Measurements from ENCODE around the gene NKG7. TPM values are rescaled to one million over a fixed set of nuclear protein-coding genes. Genes with fewer than 3 reads are reported as not detected.

The NKG7 gene
- total and polyA plus RNA-seq, 4 donors, result 2.0 to 13.6 (median 5.7) TPM

- TF ChIP-seq, protein P1, sequence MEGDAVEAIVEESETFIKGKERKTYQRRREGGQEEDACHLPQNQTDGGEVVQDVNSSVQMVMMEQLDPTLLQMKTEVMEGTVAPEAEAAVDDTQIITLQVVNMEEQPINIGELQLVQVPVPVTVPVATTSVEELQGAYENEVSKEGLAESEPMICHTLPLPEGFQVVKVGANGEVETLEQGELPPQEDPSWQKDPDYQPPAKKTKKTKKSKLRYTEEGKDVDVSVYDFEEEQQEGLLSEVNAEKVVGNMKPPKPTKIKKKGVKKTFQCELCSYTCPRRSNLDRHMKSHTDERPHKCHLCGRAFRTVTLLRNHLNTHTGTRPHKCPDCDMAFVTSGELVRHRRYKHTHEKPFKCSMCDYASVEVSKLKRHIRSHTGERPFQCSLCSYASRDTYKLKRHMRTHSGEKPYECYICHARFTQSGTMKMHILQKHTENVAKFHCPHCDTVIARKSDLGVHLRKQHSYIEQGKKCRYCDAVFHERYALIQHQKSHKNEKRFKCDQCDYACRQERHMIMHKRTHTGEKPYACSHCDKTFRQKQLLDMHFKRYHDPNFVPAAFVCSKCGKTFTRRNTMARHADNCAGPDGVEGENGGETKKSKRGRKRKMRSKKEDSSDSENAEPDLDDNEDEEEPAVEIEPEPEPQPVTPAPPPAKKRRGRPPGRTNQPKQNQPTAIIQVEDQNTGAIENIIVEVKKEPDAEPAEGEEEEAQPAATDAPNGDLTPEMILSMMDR (IDR thresholded peaks at IDR 0.05; ENCODE audit: low read depth, low read length, missing input control), result no peak
- TF ChIP-seq EGR1 (IDR thresholded peaks at IDR 0.05; ENCODE audit: low read depth in 2 of 2) (no peak), FOXA2 (IDR thresholded peaks at IDR 0.05) (no peak), FOXA1 (IDR thresholded peaks at IDR 0.05) (no peak), HNF4G (IDR thresholded peaks at IDR 0.05) (no peak), TAF1 (conservative IDR thresholded peaks at IDR 0.05) (no peak), JUND (IDR thresholded peaks at IDR 0.05) (no peak), NR2F2 (IDR thresholded peaks at IDR 0.05) (no peak)
- TF ChIP-seq, protein P2, sequence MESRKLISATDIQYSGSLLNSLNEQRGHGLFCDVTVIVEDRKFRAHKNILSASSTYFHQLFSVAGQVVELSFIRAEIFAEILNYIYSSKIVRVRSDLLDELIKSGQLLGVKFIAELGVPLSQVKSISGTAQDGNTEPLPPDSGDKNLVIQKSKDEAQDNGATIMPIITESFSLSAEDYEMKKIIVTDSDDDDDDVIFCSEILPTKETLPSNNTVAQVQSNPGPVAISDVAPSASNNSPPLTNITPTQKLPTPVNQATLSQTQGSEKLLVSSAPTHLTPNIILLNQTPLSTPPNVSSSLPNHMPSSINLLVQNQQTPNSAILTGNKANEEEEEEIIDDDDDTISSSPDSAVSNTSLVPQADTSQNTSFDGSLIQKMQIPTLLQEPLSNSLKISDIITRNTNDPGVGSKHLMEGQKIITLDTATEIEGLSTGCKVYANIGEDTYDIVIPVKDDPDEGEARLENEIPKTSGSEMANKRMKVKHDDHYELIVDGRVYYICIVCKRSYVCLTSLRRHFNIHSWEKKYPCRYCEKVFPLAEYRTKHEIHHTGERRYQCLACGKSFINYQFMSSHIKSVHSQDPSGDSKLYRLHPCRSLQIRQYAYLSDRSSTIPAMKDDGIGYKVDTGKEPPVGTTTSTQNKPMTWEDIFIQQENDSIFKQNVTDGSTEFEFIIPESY (IDR thresholded peaks at IDR 0.05), result no peak
Measured at GRCh38 chr19:51377422-51377821, 5.0 kb upstream of the NKG7 start (continued).

DNA sequence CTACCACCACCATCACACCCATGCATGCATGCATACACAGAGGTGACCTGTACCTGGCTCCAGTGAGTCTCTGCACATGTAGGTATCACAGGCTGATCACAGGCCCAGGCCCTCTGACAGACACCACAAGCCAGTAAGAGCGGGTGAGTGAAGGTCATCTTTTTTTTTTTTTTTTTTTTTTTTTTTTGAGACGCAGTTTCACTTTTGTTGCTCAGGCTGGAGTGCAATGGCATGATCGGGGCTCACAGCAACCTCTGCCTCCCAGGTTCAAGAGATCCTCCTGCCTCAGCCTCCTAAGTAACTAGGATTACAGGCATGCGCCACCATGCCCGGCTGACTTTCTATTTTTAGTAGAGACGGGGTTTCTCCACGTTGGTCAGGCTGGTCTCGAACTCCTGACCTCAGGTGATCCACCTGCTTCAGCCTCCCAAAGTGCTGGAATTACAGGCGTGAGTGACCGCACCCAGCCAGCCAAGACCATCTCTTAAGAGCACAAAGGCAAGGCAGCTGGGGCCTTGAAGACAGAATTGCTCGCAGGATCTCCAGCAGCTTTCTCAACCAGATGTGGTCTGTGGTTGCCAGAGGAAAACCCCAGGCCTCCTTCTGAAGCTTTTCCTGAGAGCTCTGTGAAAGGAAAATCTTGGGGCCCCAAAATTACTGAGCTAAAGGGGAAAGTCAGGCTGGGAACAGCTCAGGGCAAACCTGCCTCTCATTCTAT, 3.2 kb upstream of the NKG7 start:
- no peaks in the 10 kb centered on the region for H3K36me3 ChIP-seq (ENCODE audit: control insufficient read depth in 4 of 4, insufficient read depth in 3 of 4, low read depth in 1 of 4, low read length in 3 of 4)
- no peaks in the 10 kb centered on the region for H3K9me3 ChIP-seq (ENCODE audit: control insufficient read depth in 4 of 4, low read length in 3 of 4)
- TF ChIP-seq, protein P2 (IDR thresholded peaks at IDR 0.05), result no peak
- TF ChIP-seq, protein P3, sequence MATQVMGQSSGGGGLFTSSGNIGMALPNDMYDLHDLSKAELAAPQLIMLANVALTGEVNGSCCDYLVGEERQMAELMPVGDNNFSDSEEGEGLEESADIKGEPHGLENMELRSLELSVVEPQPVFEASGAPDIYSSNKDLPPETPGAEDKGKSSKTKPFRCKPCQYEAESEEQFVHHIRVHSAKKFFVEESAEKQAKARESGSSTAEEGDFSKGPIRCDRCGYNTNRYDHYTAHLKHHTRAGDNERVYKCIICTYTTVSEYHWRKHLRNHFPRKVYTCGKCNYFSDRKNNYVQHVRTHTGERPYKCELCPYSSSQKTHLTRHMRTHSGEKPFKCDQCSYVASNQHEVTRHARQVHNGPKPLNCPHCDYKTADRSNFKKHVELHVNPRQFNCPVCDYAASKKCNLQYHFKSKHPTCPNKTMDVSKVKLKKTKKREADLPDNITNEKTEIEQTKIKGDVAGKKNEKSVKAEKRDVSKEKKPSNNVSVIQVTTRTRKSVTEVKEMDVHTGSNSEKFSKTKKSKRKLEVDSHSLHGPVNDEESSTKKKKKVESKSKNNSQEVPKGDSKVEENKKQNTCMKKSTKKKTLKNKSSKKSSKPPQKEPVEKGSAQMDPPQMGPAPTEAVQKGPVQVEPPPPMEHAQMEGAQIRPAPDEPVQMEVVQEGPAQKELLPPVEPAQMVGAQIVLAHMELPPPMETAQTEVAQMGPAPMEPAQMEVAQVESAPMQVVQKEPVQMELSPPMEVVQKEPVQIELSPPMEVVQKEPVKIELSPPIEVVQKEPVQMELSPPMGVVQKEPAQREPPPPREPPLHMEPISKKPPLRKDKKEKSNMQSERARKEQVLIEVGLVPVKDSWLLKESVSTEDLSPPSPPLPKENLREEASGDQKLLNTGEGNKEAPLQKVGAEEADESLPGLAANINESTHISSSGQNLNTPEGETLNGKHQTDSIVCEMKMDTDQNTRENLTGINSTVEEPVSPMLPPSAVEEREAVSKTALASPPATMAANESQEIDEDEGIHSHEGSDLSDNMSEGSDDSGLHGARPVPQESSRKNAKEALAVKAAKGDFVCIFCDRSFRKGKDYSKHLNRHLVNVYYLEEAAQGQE (IDR thresholded peaks at IDR 0.05), result no peak
- TF ChIP-seq RXRA (IDR thresholded peaks at IDR 0.05) (no peak), JUND (IDR thresholded peaks at IDR 0.05) (no peak), RAD21 (IDR thresholded peaks at IDR 0.05) (no peak), HNF4A (conservative IDR thresholded peaks at IDR 0.05) (no peak), FOXA1 (IDR thresholded peaks at IDR 0.05) (no peak), TAF1 (conservative IDR thresholded peaks at IDR 0.05) (no peak), HNF4G (IDR thresholded peaks at IDR 0.05) (no peak), YY1 (IDR thresholded peaks at IDR 0.05) (no peak), SP1 (IDR thresholded peaks at IDR 0.05) (no peak), EGR1 (IDR thresholded peaks at IDR 0.05; ENCODE audit: low read depth in 2 of 2) (no peak), ATF3 (IDR thresholded peaks at IDR 0.05) (no peak), GABPA (IDR thresholded peaks at IDR 0.05 in 1 of 2, conservative IDR thresholded peaks at IDR 0.05 in 1 of 2) (no peak), NR2F2 (IDR thresholded peaks at IDR 0.05) (no peak)
- TF ChIP-seq, protein P1 (IDR thresholded peaks at IDR 0.05; ENCODE audit: low read depth, low read length, missing input control), result no peak
- TF ChIP-seq, protein P4, sequence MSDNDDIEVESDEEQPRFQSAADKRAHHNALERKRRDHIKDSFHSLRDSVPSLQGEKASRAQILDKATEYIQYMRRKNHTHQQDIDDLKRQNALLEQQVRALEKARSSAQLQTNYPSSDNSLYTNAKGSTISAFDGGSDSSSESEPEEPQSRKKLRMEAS (IDR thresholded peaks at IDR 0.05), result no peak
- H3K4me1 ChIP-seq (ENCODE audit: control insufficient read depth in 4 of 4, insufficient read depth in 4 of 4, low read length in 3 of 4), result peaks cover 0 to 2% (median 0%) of the 10 kb centered on the region in 4 donors
- no peak overlapping the region for H3K9ac ChIP-seq (ENCODE audit: low read depth in 1 of 2, low read length in 2 of 2)
- DNase-seq (ENCODE audit: low spot score), result no peak
- H3K27me3 ChIP-seq (ENCODE audit: control insufficient read depth in 4 of 4, insufficient read depth in 4 of 4, low read length in 3 of 4), result no peaks in the 10 kb centered on the region
- WGBS, result 68% methylated on average over 11 of the region's 11 CpGs
- H3K27ac ChIP-seq (ENCODE audit: low read depth in 1 of 2, low read length in 2 of 2), result no peak overlapping the region
- no peak overlapping the region for H3K4me3 ChIP-seq (ENCODE audit: low read depth in 1 of 3, low read length in 3 of 3)
